Activated CD8-positive, alpha-beta memory T cell treated with anti-CD3 and anti-CD28 coated beads for 24 hours (primary cell): ENCODE results near the gene DNAAF5.
"Not testable (repeated sequence)": the region's sequence is repeated elsewhere in the genome, so short reads cannot be mapped to it uniquely, and the experiment has no call there.

Source experiments
- DNase-seq: peaks from one replicate; pipeline ENCODE4 v3.0.0-alpha.2; 2020

The DNAAF5 gene

DNA sequence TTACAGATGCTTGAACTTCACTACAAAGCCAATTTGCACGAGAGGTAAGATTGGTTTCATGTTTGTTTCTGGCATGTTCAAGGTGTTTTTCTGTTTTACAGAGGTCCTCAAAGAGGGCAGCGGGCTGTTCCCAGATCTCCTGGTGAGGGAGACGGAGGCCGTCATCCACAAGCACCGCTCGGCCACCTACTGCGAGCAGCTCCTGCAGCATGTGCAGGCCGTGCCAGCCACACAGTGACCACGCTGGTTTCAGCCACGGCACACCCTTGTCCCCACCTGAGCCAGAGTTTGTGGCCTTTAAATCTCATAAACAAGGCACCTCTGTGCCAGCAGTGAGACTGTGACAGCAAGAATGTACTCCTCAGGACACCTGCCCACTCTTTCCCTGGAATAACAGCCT, 58.9 kb downstream of the DNAAF5 start:
- no peak for DNase-seq

DNA sequence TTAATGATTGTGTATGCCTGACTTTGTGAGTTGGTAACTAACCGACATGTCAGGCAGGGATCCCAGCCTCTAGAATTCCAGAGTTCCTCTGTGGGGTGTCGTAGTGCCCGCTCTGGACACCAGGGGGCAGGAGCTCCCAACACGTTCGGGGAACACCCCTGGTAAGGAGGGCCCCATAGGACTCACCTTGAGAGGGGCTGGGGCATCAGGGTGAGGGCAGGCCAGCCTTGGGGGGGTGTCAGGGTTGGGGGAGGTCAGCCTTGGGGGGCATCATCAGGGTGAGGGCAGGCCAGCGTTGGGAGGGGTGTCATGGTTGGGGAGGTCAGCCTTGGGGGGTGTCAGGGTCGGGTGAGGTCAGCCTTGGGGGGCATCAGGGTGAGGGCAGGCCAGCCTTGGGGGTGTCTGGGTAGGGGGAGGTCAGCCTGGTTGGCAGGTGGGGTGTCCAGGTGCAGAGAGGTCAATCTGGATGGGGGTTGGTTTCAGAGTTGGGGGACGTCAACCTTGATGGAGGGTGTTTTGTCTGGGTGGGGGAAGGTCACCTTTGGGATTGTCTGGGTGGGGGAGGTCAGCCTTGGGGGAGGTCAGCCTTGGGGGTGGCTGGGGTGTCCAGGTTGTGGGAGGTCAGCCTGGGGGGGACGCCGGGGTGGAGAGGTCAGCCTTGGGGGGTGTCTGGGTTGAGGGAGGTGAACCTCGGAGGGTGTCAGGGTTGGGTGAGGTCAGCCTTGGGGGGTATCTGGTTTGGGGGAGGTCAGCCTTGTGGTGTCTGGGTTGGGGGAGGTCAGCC, 60.2 kb downstream of the DNAAF5 start:
- DNase-seq: peak; percentile 87

DNA sequence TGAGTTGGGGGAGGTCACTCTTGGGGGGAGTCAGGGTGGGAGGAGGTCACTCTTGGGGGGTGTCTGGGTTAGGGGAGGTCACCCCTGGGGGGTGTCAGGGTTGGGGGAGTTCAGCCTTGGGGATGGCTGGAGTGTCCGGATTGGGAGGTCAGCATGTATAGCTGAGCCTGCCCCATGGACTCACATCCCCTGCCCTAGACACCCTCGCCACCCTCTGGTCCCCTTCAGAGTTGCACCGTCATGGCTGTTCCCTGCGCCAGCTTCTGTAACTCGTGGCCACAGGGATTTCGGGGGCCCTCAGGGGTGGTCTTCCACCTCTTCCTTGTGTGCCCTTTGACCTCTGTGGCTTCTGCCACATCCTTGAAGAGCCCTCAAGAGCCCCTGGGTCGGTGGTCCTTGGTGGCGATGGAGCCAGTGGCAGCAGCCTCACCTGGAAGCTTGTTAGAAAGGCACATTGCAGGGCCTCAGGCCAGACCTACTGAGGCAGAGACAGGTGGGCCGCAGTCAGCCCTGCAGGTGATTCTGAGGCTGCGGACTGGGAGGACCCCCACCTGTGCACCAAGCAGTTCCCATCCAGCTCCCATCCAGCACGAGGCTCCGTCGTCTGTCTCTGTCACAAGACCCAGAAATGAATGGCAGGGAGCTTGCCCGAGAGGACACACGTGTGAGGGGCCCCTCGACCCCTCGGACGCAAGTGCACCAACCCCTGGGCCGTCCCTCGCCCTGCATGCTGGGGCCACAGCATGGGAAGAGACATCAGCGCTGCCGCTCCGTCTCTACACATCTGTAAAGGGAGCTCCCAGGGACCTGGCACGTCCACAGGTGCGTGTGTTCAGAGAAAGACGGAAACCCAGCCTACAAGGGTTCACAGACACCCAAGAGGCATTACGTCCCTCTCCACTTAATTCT, 61.1 kb downstream of the DNAAF5 start:
- DNase-seq: no peak

DNA sequence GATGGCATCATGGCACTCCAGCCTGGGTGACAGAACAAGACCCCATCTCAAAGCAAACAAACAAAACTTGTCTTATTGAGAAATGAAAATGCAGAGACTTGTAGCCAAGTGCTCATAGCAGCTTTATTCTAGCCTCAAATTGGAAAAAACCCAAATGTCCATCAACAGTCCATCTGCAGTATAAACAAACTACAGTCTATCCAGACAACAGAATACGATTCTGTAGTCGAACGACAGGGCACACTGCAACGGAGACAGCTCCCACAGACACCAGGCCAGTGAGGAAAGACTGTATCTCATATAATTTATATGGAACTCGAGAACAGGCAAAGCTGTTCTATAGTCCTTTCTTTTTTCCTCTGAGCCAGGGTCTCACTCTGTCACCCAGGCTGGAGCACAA, 65.0 kb downstream of the DNAAF5 start:
- DNase-seq: no peak

DNA sequence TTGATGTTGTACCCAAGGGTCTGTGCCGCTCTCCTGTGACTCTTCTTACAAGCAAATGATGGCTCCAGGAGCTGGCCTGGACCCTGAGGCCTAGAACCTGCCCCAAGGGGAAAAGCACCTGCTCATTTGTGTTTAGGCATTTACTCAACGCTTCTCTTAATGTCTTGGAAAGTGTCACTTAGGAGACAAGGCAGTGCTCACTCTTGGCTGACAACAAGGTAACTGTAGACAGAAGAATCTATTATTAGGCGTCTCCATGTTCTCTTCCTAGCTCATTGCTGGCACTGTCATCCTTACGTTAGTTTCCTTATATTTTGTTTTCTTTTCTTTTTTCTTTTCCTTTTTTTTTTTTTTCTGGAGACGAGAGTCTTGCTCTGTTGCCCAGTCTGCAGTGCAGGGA, 67.7 kb downstream of the DNAAF5 start:
- DNase-seq: no peak

DNA sequence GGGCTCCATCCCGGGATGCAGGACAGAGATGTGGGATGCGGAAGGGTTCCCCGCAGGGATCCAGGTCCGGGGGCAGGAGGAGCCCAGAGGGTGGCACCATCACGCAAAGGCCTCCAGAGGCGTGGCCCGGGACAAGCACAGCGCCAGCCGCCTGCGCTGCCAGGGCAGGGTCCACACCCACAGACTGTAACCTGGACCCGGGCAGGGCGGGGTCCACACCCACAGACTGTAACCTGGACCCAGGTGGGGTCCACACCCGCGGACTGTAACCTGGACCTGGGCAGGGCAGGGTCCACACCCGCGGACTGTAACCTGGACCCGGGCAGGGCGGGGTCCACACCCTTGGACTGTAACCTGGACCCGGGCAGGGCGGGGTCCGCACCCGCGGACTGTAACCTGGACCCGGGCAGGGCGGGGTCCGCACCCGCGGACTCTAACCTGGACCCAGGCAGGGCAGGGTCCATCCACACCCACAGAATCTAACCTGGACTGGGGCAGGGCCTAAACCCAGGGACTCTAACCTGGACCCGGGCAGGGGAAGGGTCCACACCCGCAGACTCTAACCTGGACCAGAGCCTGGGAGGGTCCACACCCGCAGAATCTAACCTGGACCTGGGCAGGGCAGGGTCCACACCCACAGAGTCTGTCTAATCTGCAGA, 68.3 kb downstream of the DNAAF5 start:
- DNase-seq: no peak

DNA sequence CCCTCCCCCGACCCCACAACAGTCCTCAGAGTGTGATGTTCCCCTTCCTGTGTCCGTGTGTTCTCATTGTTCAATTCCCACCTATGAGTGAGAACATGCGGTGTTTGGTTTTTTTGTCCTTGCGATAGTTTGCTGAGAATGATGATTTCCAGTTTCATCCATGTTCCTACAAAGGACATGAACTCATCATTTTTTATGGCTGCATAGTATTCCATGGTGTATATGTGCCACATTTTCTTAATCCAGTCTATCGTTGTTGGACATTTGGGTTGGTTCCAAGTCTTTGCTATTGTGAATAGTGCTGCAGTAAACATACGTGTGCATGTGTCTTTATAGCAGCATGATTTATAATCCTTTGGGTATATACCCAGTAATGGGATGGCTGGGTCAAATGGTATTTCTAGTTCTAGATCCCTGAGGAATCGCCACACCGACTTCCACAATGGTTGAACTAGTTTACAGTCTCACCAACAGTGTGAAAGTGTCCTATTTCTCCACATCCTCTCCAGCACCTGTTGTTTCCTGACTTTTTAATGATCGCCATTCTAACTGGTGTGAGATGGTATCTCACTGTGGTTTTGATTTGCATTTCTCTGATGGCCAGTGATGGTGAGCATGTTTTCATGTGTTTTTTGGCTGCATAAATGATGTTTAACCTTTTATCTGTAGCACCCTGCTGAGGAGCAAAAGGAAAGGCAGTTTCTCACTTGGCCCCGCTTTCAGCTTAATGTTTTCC, 70.1 kb downstream of the DNAAF5 start:
- DNase-seq: not testable (repeated sequence)

DNA sequence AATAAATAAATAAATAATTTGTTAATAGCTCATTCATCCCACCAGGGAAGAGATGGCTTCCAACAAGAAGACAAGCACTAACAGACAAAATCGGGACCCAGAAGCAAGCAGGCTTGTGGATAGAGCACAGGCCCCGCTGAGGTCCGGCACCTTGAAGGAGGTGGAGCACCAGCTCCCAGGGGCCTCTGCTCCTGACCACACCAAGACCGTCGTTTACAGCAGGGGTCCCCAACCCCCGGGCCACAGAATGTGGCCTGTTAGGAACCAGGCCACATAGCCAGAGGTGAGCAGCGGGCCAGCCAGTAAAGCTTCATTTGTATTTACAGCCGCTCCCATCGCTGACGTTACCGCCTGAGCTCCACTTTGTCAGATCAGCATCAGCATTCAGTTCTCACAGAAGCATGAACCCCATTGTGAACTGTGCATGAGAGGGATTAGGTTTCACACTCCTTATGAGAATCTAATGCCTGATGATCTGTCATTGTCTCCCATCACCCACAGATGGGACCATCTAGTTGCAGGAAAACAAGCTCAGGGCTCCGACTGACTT, 72.5 kb downstream of the DNAAF5 start:
- no peak for DNase-seq

DNA sequence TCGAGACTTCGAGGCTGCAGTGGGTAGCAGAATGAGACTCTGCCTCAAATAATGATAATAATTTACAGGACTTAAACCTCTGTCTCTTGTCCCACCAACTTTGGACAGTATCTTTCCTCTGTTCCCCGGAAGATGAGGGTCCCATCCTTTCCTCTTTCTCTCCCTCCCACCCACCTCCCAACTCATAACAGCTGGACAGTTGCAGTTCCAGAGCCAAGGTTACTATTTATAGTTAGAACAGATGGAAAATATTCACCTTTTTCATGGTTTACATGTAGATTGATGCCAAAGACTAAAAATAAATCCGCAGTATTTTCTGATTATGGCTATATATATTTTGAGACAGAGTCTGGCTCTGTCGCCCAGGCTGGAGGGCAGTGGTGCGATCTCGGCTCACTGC, 74.2 kb downstream of the DNAAF5 start:
- no peak for DNase-seq

DNA sequence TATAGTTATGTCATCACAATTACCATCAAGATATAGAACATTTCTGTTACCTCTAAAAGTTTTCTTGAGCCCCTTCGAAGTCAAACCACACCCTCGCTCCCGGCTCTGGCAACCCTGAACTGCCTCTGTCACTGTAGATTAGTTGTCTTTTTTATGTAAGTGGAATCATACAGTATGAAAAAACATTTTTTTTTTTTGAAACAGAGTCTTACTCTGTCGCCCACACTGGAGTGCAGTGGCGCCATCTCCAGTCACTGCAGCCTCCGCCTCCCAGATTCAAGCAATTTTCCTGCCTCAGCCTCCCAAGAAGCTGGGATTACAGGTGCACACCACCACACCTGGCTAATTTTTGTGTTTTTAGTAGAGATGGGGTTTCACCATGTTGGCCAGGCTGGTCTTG, 74.9 kb downstream of the DNAAF5 start:
- DNase-seq: not testable (repeated sequence)

DNA sequence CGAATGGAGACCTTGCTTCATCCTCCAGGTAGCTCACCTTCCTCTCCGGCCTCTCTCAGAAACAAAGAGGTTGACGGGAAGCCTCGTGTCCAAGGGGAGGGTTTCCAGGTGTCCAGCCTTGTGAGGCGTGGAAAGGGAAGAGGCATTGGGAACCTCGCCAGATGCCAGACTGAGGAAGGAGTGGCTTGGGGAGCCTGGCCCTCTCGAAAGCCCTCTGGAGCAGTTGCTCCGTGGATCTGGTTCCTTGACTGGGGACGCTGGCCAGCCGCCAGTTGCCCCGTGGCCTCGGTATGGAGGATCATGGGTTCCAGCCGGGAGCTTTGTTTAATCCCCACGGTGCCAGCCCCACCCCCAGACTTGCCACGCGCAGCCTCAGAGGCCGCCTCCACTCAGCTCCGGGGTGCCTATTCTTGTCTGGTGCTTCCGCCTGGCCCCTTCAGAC, 75.5 kb downstream of the DNAAF5 start:
- DNase-seq: no peak

DNA sequence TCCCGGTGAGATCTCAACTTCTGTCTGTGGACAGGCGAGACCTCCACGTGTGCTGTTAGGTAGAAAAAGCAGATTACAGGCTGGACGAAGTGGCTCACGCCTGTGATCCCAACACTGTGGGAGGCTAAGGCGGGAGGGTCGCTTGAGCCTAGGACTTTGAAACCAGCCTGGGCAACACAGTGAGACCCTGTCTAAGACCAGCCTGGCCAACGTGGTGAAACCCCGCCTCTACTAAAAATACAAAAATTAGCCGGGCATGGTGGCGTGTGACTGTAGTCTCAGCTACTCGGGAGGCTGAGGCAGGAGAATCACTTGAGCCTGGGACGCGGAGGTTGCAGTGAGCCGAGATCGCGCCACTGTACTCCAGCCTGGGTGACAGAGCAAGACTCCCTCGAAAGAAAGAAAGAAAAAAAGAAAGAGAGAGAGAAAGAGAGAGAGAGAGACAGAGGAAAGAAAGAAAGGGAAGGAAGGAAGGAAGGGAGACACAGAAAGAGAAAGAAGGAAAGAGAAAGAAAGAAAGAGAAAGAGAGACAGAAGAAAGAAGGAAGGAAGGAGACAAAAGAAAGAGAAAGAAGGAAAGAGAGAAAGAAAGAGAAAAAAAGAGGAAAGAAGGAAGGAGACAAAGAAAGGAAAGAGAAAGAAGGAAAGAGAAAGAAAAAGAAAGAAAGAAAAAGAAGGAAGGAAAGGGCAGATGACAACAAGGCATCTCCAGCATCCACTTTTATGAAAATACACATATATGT, 76.2 kb downstream of the DNAAF5 start:
- DNase-seq: no peak

DNA sequence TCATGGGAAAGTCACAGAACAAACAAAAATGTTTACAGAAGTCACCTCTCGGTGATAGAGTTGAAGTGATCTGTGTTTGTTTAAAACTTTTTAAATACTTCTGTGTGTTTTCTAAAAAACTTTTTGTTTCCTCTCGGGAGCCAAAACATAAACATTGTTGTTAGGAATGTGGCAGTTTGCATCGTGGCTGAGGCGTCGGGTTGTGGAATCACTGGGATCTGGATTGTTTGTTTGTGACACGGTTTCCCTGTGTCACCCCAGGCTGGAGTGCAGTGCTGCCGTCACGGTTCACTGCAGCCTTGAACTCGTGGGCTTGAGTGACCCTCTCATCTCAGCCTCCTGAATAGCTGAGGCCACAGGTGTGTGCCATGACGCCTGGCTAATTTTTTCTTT, 76.7 kb downstream of the DNAAF5 start:
- DNase-seq: no peak

DNA sequence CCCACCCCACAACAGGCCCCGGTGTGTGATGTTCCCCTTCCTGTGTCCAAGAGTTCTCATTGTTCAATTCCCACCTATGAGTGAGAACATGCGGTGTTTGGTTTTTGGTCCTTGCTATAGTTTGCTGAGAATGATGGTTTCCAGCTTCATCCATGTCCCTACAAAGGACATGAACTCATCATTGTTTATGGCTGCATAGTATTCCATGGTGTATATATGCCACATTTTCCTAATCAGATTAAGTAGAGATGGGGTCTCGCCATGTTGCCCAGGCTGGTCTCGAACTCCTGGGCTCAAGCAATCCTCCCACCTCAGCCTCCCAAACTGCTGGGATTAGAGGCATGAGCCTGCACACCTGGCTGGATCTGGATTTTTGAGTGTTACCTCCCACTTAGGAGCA, 77.3 kb downstream of the DNAAF5 start:
- not testable (repeated sequence) for DNase-seq

DNA sequence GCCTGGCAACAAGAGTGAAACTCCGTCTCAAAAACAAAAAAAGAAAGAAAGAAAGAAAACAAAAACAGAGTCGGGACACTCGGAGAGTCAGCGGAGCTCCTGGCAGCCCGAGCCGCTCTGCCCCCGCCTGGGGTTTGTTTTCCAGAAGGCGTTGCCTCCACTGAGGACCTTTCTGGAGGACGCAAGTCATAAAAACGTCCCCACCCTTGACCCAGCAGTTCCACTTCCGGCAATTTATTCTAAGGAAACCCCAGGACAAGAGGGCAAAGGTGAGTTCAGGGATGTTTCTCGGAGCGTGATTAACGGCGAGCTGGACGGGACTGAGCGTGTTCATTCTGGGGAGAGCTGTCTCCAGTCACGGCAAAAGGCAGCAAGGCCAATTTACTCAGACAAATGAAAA, 78.8 kb downstream of the DNAAF5 start:
- no peak for DNase-seq

DNA sequence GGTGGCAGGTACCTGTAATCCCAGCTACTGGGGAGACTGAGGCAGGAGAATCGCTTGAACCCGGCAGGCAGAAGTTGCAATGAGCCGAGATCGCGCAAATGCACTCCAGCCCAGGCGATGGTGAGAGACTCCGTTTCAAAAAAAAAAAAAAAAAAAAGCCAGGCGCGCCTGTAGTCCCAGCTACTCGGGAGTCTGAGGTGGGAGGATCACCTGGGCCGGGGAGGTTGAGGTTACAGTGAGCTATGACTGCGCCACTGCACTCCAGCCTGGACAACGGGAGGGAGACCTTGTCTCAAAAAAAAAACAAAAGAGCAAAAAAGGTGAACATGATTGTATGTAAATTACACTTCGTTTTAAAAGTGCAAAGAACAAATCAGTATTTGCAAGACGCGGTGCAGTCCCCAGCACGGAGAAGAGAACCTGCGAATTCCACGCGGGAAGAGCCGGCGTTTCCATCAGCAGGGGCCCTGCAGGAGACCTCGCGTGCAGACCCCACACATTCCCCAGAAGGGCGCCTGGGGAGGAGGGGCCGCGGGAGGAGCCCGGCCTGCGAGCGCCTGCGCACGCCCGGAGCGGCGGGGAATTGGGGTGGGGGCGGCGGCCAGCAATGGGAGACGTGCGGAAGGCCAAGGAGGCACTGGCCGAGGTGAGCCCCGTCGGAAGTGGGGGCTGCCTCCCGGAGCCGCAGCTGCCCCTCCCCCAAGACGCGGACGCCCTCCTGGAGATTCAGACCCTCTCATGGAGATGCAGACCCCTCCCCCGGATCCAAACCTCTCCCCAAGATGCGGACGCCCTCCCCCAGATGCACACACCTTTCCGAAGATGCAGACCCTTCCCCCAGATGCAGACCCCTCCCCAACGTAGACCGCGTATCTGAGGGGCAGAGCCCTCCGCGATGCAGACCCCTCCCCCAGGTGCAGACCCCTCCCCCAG, 89.1 kb downstream of the DNAAF5 start:
- DNase-seq: peak; percentile 64

DNA sequence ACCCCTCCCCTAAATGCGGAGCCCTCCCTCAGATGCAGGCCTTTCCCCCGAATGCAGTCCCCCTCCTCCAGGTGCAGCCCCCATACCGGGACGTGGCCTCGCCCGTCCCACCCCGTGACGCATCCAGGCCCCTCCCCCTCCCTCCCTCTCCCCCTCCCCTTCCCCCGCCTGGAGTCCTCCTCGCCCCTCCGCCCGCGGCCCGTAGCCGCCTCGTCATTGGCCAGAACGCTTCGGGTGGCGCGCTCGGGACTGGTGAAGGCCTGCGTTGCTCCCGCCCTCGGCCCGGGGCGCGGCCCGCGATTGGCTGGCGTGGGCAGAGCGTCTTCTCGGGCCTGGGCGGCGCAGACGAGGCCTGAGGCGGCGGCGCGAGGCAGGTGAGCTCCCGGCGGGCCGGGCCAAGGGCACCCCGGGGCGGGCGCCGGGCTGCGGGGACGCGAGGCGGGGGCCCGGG, 89.8 kb downstream of the DNAAF5 start:
- peak; percentile 96 for DNase-seq

DNA sequence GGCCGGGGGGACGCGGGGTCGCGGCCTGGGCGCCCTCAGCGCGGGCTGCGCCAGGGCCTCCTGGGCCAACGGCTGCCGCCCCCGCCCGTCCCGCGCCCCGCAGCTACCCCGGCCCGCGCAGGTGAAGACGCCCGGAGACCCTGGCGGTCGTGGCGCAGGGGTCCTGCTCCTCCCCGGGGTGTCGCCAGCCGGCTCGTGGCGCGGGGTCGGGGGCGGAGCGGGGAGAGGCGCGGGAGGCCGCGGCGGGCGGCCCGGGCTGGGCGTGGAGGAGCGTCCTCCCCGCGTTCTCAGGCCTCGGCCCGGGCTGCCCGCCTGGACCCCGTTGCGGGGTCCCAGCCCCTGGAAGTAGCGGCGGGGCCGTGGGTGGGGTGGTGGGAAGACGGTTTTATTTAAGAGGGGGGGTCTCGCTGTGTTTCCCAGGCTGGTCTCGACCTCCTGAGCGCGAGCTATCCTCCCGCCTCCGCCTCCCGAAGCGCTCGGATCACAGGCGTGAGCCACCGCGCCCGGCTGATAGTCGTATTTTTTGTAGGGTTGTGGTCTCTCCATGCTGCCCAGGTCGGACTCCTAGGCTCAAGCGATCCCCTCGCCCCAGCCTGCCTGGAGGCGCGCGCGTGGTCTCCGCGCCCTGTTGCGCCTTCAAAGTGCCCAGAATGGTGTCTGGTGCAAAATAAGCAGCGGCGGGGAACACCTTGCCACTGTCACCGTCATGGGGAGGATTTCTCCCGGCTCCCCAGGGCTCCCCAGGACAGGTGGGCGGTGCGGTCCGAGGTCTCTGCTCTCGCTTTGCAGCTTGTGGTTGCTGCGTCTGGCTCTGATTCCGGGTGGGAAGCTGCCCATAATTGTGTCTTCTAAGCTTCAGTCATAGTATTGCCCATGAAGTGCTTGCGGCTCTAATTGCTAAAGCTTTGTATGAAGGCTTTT, 90.5 kb downstream of the DNAAF5 start:
- DNase-seq: peak; percentile 75

DNA sequence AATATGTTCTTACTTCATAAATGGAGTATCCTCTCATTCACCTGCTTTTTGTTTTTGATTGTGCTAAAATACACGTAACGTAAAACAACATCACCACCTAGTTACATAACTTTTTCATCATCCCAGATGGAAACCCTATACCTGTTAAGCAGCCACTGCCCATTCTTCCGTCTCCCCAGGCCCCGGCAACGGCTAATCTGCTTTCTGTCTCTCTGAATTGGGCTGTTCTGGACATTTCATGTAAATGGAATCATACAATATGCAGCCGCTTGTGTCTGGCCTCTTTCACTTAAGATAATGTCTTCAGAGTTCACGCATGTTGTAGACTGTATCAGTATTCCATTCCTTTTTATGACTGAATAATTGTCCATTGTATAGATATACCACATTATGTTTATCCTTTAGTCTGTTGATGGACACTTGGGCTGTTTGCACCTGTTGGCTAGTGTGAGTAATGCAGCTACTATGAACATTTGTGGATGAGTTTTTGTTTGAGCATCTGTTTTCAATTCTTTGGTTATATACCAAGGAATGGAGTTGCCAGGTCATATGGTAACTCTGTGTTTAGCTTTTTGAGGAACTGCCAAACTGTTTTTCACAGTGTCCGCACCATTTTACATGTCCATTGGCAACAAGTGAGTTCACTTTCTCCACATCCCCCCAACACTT, 91.7 kb downstream of the DNAAF5 start:
- DNase-seq: no peak
